Trophoblast cell (in vitro differentiated cells and primary cell): Measurements from ENCODE around the gene NEU4.

Experiments
- DNase-seq, 2 donors: peaks; one replicate each; pipeline ENCODE4 v3.0.0-alpha.2; 2016
- H2AFZ ChIP-seq: 2 replicates; pipeline ENCODE4 v1.6.1; 2013; ENCODE audit warnings: low read length, moderate library complexity, mild to moderate bottlenecking; ENCODE audit not compliant: insufficient read depth, poor library complexity
- H2AK5ac ChIP-seq: 2 replicates; pipeline ENCODE4 v1.6.1; 2013; ENCODE audit warnings: mild to moderate bottlenecking, low read length
- H2BK120ac ChIP-seq: 2 replicates; pipeline ENCODE4 v1.6.1; 2013; ENCODE audit warnings: low read length, mild to moderate bottlenecking, moderate library complexity; ENCODE audit not compliant: insufficient read depth, poor library complexity
- H2BK12ac ChIP-seq: 2 replicates; pipeline ENCODE4 v1.6.1; 2013; ENCODE audit warnings: mild to moderate bottlenecking, low read length, moderate library complexity
- H2BK5ac ChIP-seq: 2 replicates; pipeline ENCODE4 v1.6.1; 2013; ENCODE audit warnings: low read length, low read depth, moderate library complexity, mild to moderate bottlenecking; ENCODE audit not compliant: poor library complexity
- H3K14ac ChIP-seq: 2 replicates; pipeline ENCODE4 v1.6.1; 2013; ENCODE audit warnings: mild to moderate bottlenecking, low read length
- H3K18ac ChIP-seq: 2 replicates; pipeline ENCODE4 v1.6.1; 2013; ENCODE audit warnings: mild to moderate bottlenecking, low read length
- H3K23ac ChIP-seq: 2 replicates; pipeline ENCODE4 v1.6.1; 2013; ENCODE audit warnings: low read length
- H3K27ac ChIP-seq: 2 replicates; pipeline ENCODE4 v1.5.1; 2013; ENCODE audit warnings: low read depth, mild to moderate bottlenecking, inconsistent platforms, low read length, moderate library complexity
- H3K27me3 ChIP-seq: 2 replicates; pipeline ENCODE4 v1.6.1; 2013; ENCODE audit warnings: inconsistent platforms, mild to moderate bottlenecking, low read length, moderate library complexity; ENCODE audit not compliant: insufficient read depth
- H3K36me3 ChIP-seq, 2 experiments: 1 replicate in 1 of 2; 2 replicates in 1 of 2; pipeline ENCODE4 v1.6.1; 2013; ENCODE audit warnings: low read length in 2 of 2, mild to moderate bottlenecking in 2 of 2, moderate library complexity in 1 of 2; ENCODE audit not compliant: insufficient read depth in 2 of 2, control insufficient read depth in 1 of 2
- H3K4ac ChIP-seq: 2 replicates; pipeline ENCODE4 v1.6.1; 2013; ENCODE audit warnings: low read depth, mild to moderate bottlenecking, low read length, moderate library complexity
- H3K4me1 ChIP-seq, 2 experiments: 1 replicate in 1 of 2; 2 replicates in 1 of 2; pipeline ENCODE4 v1.6.1; 2013; ENCODE audit warnings: low read length in 2 of 2, mild to moderate bottlenecking in 2 of 2, moderate library complexity in 1 of 2; ENCODE audit not compliant: insufficient read depth in 2 of 2, control insufficient read depth in 1 of 2
- H3K4me2 ChIP-seq: 2 replicates; pipeline ENCODE4 v1.6.1; 2013; ENCODE audit warnings: inconsistent platforms, mild to moderate bottlenecking, low read length, moderate library complexity
- H3K4me3 ChIP-seq: 2 replicates; pipeline ENCODE4 v1.5.1; 2013; ENCODE audit warnings: mild to moderate bottlenecking, low read depth, low read length, inconsistent platforms
- H3K79me1 ChIP-seq: one replicate; pipeline ENCODE4 v1.6.1; 2013; ENCODE audit warnings: low read length
- H3K79me2 ChIP-seq: 2 replicates; pipeline ENCODE4 v1.6.1; 2013; ENCODE audit warnings: low read length, mild to moderate bottlenecking; ENCODE audit not compliant: control insufficient read depth, insufficient read depth, poor library complexity
- H3K9ac ChIP-seq: 2 replicates; pipeline ENCODE4 v1.6.1; 2013; ENCODE audit warnings: mild to moderate bottlenecking, low read length
- H3K9me3 ChIP-seq: 2 replicates; pipeline ENCODE4 v1.6.1; 2013; ENCODE audit warnings: low read depth, mild to moderate bottlenecking, control low read depth, inconsistent platforms, low read length; ENCODE audit not compliant: insufficient read depth
- H4K12ac ChIP-seq: 2 replicates; pipeline ENCODE4 v1.6.1; 2013; ENCODE audit warnings: low read depth, mild to moderate bottlenecking, low read length, moderate library complexity
- H4K8ac ChIP-seq: 2 replicates; pipeline ENCODE4 v1.6.1; 2013; ENCODE audit warnings: low read depth, mild to moderate bottlenecking, low read length, moderate library complexity
- H4K91ac ChIP-seq: one replicate; pipeline ENCODE4 v1.6.1; 2013; ENCODE audit warnings: low read depth, mild to moderate bottlenecking, low read length, moderate library complexity
- WGBS: extraction: QIAGEN DNeasy Blood & Tissue Kit; methylation state at CpG from one replicate; pipeline ENCODE4 v1.1.7; 2013; ENCODE audit warnings: missing lambda C conversion rate; ENCODE audit not compliant: insufficient read length, insufficient coverage; ENCODE audit errors: extremely low coverage; 5-methylcytosine and 5-hydroxymethylcytosine counted together

NEU4 gene

DNA sequence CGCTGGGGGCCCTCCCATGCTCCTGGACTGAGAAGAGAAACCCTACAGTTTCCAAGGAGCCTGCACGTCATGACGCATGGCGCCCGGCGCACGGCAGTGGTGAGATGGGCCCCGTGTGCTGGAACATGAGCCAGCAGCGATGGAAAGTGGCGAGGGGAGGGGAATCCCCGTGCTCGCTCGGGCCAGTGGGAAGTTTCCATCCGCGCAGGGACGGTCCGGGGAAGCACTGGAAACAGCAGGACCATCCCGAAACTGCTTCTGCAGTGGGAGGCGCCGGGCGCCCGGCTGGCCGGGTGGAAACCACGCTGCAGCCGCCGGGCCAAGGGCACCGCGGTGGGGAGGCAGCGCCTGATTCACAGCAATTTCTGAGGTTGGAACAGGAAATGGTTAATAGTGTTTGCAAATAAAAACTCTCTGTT lies 54.6 kb downstream of the NEU4 start:
- no peak overlapping the region for H2BK12ac ChIP-seq
- H3K79me2 ChIP-seq: no peaks in the 10 kb centered on the region
- H3K79me1 ChIP-seq: no peaks in the 10 kb centered on the region
- no peak overlapping the region for H2BK5ac ChIP-seq
- no peaks in the 10 kb centered on the region for H3K4me1 ChIP-seq
- no peaks in the 10 kb centered on the region for H3K27me3 ChIP-seq
- H4K12ac ChIP-seq: no peak overlapping the region
- no peak overlapping the region for H2AFZ ChIP-seq
- no peak overlapping the region for H3K23ac ChIP-seq
- H2BK120ac ChIP-seq: no peak overlapping the region
- no peak overlapping the region for H3K27ac ChIP-seq
- H3K9ac ChIP-seq: no peak overlapping the region
- WGBS: no CpG with 5 or more reads among the region's 29 CpGs
- no peak overlapping the region for H4K91ac ChIP-seq
- H2AK5ac ChIP-seq: no peak overlapping the region
- H3K4me2 ChIP-seq: no peak overlapping the region
- no peak overlapping the region for H4K8ac ChIP-seq
- no peak overlapping the region for H3K4ac ChIP-seq
- peak in 1 of 2 donors; percentile 27 for DNase-seq
- no peaks in the 10 kb centered on the region for H3K36me3 ChIP-seq
- H3K14ac ChIP-seq: no peak overlapping the region
- H3K4me3 ChIP-seq: no peak overlapping the region
- H3K9me3 ChIP-seq: peaks cover 19% of the 10 kb centered on the region
- no peak overlapping the region for H3K18ac ChIP-seq

- H2BK12ac ChIP-seq: no peak overlapping the region
- H2AFZ ChIP-seq: no peak overlapping the region
- no peaks in the 10 kb centered on the region for H3K79me1 ChIP-seq
- H3K4me1 ChIP-seq: no peaks in the 10 kb centered on the region
- no peaks in the 10 kb centered on the region for H3K27me3 ChIP-seq
- no peaks in the 10 kb centered on the region for H3K79me2 ChIP-seq
- H4K8ac ChIP-seq: no peak overlapping the region
- H2BK5ac ChIP-seq: no peak overlapping the region
- H3K23ac ChIP-seq: peak overlapping the region; percentile 69
- peak overlapping the region; percentile 35 for H3K4me2 ChIP-seq
- H3K36me3 ChIP-seq: no peaks in the 10 kb centered on the region
- no peak overlapping the region for H3K4ac ChIP-seq
- H4K12ac ChIP-seq: no peak overlapping the region
- H3K18ac ChIP-seq: no peak overlapping the region
- WGBS: 100% methylated on average over 2 of the region's 2 CpGs
- H4K91ac ChIP-seq: no peak overlapping the region
- no peak overlapping the region for H2BK120ac ChIP-seq
- H3K27ac ChIP-seq: no peak overlapping the region
- H3K4me3 ChIP-seq: peak overlapping the region; percentile 58
- H3K9me3 ChIP-seq: peaks cover 19% of the 10 kb centered on the region
- H3K14ac ChIP-seq: no peak overlapping the region
- DNase-seq: no peak
- H3K9ac ChIP-seq: no peak overlapping the region
- no peak overlapping the region for H2AK5ac ChIP-seq
These were observed 55.3 kb downstream of the NEU4 start for GRCh38 chr2:241864168-241864849.

DNA sequence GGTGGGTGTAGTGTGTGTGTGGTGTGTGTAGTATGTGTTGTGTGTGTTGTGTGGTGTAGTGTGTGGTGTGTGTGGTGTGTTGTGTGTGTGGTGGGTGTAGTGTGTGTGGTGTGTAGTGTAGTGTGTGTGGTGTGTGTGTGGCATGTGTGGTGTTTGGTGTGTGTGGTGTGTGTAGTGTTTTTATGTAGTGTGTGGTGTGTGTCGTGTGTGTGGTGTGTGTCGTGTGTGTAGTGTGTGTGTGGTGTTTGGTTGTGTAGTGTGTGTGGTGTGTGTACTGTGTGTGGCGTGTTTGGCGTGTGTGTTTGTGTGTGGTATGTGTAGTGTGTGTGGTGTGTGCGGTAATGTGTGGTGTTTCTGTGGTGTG lies 55.8 kb downstream of the NEU4 start:
- no peak overlapping the region for H3K4ac ChIP-seq
- H3K9ac ChIP-seq: no peak overlapping the region
- H3K36me3 ChIP-seq: no peaks in the 10 kb centered on the region
- peak overlapping the region; percentile 66 for H3K23ac ChIP-seq
- H3K79me1 ChIP-seq: no peaks in the 10 kb centered on the region
- H2BK120ac ChIP-seq: no peak overlapping the region
- H4K8ac ChIP-seq: no peak overlapping the region
- H4K12ac ChIP-seq: no peak overlapping the region
- H3K27ac ChIP-seq: no peak overlapping the region
- 100% methylated on average over 5 of the region's 5 CpGs for WGBS
- no peak overlapping the region for H2BK5ac ChIP-seq
- H3K14ac ChIP-seq: no peak overlapping the region
- no peaks in the 10 kb centered on the region for H3K4me1 ChIP-seq
- H3K79me2 ChIP-seq: no peaks in the 10 kb centered on the region
- no peak overlapping the region for H2AK5ac ChIP-seq
- H3K18ac ChIP-seq: no peak overlapping the region
- H3K27me3 ChIP-seq: no peaks in the 10 kb centered on the region
- H3K9me3 ChIP-seq: peaks cover 19% of the 10 kb centered on the region
- peak overlapping the region; percentile 58 for H3K4me3 ChIP-seq
- no peak overlapping the region for H4K91ac ChIP-seq
- no peak overlapping the region for H2AFZ ChIP-seq
- H3K4me2 ChIP-seq: no peak overlapping the region
- DNase-seq: no peak
- no peak overlapping the region for H2BK12ac ChIP-seq

DNA sequence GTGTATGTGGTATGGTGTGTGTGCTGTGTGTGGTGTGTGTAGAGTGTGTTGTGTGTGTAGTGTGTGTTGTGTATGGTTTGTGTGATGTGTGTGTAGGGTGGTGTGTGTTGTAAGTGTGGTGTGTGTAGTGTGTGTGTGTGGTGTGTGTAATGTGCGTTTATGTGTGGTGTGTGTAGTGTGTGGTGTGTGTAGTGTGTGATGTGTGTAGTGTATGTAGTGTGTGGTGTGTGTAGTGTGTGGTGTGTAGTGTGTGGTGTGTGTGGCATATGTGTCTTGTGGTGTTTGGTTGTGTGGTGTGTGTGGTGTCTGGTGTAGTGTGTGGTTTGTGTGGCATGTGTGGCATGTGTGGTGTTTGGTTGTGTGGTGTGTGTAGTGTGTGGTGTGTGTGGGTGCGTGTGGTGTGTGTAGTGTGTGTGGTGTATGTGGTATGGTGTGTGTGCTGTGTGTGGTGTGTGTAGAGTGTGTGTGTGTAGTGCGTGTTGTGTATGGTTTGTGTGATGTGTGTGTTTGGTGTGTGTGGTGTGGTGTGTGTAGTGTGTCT lies 56.5 kb downstream of the NEU4 start:
- no peak overlapping the region for H4K91ac ChIP-seq

More for the DNA sequence above, 56.5 kb downstream of the NEU4 start:
- H3K79me2 ChIP-seq: no peaks in the 10 kb centered on the region
- H3K23ac ChIP-seq: peak overlapping the region; percentile 66
- no peak overlapping the region for H3K18ac ChIP-seq
- H2BK120ac ChIP-seq: no peak overlapping the region
- 100% methylated on average over 3 of the region's 3 CpGs for WGBS
- no peak overlapping the region for H2AK5ac ChIP-seq
- no peak overlapping the region for H3K27ac ChIP-seq
- peaks cover 19% of the 10 kb centered on the region for H3K9me3 ChIP-seq
- H3K4me1 ChIP-seq: no peaks in the 10 kb centered on the region
- H2BK12ac ChIP-seq: no peak overlapping the region
- DNase-seq: no peak
- H3K4me3 ChIP-seq: peak overlapping the region; percentile 58
- H2AFZ ChIP-seq: no peak overlapping the region
- H2BK5ac ChIP-seq: no peak overlapping the region
- H4K12ac ChIP-seq: no peak overlapping the region
- no peaks in the 10 kb centered on the region for H3K79me1 ChIP-seq
- no peak overlapping the region for H3K4ac ChIP-seq
- no peaks in the 10 kb centered on the region for H3K36me3 ChIP-seq
- H3K4me2 ChIP-seq: no peak overlapping the region
- no peak overlapping the region for H3K9ac ChIP-seq
- H4K8ac ChIP-seq: no peak overlapping the region
- H3K14ac ChIP-seq: no peak overlapping the region
- no peaks in the 10 kb centered on the region for H3K27me3 ChIP-seq
